Stimulated activated CD8-positive, alpha-beta memory T cell treated with anti-CD3 and anti-CD28 coated beads, Interleukin-7, amount 100 ng/mL, for 24 hours (primary cell): Measurements from ENCODE around the gene TSLP.

Experiments
- DNase-seq: peaks from one replicate; pipeline ENCODE4 v3.0.0-alpha.2; 2020; ENCODE audit warnings: low read depth

TSLP gene

DNA sequence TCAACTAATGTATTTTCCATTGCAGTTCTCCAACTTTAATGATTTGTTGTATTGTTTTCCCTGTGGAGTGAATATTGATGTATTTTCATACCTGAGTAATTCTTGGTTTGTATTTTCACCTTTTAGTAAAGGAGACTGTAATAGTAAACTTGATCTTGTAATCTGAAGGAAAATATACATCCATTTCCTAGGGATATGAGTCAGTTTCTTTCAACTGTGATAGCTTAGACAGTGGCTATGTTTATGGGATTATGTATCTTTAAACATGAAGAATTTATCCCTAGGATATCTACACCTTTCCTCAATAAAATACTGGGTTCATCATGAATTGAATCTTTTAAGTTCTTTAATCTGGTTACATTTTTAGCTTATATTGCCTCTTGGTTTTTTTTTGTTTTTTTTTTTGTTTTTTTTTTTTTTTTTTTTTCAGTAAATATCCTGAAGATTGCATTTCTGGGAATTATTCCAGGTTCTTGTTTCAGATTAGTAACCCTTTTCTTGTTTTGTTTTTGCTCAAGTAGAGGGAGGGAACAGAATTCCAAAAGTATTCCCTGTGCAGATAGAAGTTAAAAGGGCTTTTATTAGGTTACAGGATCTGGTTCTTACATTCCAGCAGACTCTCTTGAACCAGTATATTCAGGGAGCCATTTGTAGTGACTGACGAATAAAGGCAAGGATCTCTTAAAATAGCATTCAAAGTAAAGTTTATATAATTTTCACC, 27.7 kb downstream of the TSLP start:
- no peak for DNase-seq

- no peak for DNase-seq
Observed at GRCh38 chr5:111106320-111106948, 34.9 kb downstream of the TSLP start.

DNA sequence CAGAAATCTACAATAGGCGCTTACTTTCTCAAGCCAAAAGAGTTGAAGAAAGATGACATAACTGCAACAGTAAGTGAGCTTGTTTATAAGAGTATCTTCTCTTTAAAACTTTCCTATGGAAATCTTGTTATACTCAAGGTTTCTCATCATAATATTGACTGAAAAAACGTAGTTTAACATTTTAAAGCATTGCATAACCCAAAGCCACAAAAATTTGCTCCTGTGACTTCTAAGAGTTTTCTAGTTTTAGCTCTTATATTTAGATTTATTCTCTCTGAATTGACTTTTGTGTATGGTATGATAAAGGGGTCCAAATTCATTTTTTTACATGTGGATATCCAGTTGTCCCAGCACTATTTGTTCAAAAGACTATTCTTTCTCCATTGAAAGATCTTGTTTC, 35.9 kb downstream of the TSLP start:
- no peak for DNase-seq

DNA sequence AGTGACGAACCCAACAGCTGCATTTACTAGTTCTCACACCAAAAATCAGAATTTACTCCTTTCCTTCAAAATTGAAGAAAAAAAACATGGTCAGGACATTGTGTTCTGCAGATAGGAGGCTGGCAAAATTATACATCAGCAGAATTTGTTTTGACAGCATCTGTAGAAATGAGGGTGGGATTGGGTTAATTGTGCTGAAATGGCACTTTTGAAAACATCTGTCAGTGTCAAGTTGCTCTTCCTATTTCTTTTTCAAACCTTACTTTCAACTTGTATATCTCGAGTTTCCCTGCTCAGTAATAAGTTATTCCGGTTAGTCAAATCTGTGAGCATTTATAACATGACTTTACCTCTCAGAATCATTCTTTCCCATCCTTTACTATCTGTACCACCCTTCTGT, 40.4 kb downstream of the TSLP start:
- DNase-seq, result no peak

- DNase-seq, result no peak
Observed at GRCh38 chr5:111113678-111114077, 42.2 kb downstream of the TSLP start.

GRCh38 chr5:111115229-111115628, 43.7 kb downstream of the TSLP start:
- no peak for DNase-seq

GRCh38 chr5:111116550-111116949, 45.0 kb downstream of the TSLP start:
- DNase-seq, result no peak

GRCh38 chr5:111117136-111117535, 45.6 kb downstream of the TSLP start:
- DNase-seq, result no peak

DNA sequence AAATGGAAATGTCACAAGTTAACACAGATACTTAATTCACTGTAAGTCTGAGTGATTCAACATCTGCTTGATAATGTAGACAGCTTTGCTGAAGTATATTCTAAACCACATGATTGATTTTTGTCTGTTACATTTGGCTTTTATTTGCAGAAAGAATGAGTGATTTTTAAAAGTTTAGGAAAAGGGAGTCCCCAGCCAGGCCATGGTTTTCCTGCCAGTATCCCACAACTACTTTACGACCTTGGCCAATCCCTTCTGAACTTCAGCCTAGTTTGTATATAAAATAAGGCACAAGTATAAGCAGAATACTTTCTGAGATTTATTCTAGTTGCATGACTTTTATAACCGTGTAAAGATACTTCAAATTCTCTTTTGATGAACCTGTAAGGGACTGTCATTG, 47.7 kb downstream of the TSLP start:
- DNase-seq, result no peak

DNA sequence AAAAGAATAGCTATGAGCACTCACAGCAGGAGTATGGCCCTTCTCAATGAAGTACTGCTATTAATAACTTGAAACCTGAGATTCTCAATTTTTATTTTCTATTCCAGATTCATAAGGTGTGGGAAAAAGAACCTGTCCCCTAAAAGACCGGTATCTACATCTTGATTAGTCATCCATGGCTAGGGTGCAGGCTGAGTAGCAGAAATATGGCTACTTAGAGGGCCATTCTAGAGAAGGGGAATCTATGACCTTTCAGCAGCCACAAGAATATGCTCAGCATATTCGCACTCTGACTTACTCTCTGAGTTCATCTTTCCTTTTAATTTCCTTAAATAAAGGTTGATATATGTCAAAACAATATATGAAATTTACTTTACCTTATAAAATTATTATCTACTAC, 48.3 kb downstream of the TSLP start:
- no peak for DNase-seq

- no peak for DNase-seq
Observed at GRCh38 chr5:111120911-111121310, 49.4 kb downstream of the TSLP start.

GRCh38 chr5:111121926-111122325, 50.4 kb downstream of the TSLP start:
- no peak for DNase-seq

- DNase-seq, result no peak
Observed at GRCh38 chr5:111122398-111122797, 50.9 kb downstream of the TSLP start.

DNA sequence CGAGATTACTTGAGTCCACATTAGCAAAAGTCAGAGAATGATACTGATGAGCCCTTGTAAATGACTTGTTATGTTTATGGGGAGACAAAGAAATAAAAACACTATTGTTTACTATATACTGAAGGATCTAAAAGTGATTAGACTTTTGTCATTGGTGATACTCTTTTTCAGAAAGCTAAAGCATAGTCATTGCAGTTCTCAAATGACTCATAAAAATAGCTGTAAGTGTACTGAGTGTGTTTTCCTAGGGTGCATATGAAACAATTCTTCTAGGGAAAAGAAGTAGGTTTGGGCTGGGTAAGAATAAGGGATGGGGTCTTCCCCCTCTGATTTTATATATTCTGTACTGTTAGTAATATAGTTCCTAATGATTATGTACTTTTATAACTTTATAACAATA, 53.3 kb downstream of the TSLP start:
- no peak for DNase-seq

DNA sequence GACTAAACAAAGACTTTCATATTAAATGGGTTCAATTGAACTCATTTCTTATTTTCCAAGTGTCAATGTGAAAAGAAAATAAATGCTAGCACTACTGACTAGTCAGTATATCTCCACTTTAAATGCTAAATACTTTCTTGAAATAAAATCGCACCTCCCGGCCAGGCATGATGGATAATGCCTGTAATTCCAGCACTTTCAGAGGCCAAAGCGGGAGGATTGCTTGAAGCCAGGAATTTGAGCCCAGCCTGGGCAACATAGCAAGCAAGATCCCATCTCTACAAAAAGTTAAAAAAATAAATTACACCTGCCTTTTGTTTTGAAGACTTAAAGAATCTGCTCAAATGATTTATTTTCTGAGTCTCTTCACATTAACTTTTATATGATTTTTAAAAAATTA, 55.4 kb downstream of the TSLP start:
- no peak for DNase-seq
